Thyroid gland (tissue), 4 donors: Measurements from ENCODE around the gene FYB1. TPM values are rescaled to one million over a fixed set of nuclear protein-coding genes. Genes with fewer than 3 reads are reported as not detected.

Experiments used
- DNase-seq, 2 donors: peaks; one replicate each; pipeline ENCODE4 v3.0.0-alpha.2; 2019
- H3K27ac ChIP-seq, 3 donors: fragments of 200-600 bp; sonication (generic); 1 replicate in 2 of 3; 2 replicates in 1 of 3; pipeline ENCODE4 v1.5.1; 2016 to 2019; ENCODE audit warnings: mild to moderate bottlenecking in 1 of 3, moderate library complexity in 1 of 3
- H3K27me3 ChIP-seq: fragments of 200-600 bp; sonication (generic); one replicate; pipeline ENCODE4 v1.5.1; 2019
- H3K36me3 ChIP-seq, 2 donors: fragments of 200-600 bp; sonication (generic); one replicate each; pipeline ENCODE4 v1.5.1; 2016 to 2019
- H3K4me1 ChIP-seq, 2 donors: fragments of 200-600 bp; sonication (generic); one replicate each; pipeline ENCODE4 v1.5.1; 2017 to 2019
- H3K4me3 ChIP-seq, 3 donors: fragments of 200-600 bp; sonication (generic); replicated peaks in 1 of 3; 1 replicate in 2 of 3; 2 replicates in 1 of 3; pipeline ENCODE4 v1.5.1; 2016; ENCODE audit warnings: mild to moderate bottlenecking in 1 of 3
- H3K9me3 ChIP-seq: fragments of 200-600 bp; sonication (generic); one replicate; pipeline ENCODE4 v1.5.1; 2017
- CTCF ChIP-seq, 6 experiments: fragments of 200-600 bp in 3 of 6; fragments of 450-650 bp in 3 of 6; sonication (generic) in 3 of 6; IDR thresholded peaks; one replicate each; pipeline ENCODE4 v1.5.1; 2016 to 2019; ENCODE audit warnings: antibody characterized with exemption in 6 of 6, mild to moderate bottlenecking in 2 of 6, inconsistent platforms in 1 of 6, moderate library complexity in 1 of 6
- POLR2A ChIP-seq, 2 donors: fragments of 450-650 bp; IDR thresholded peaks; one replicate each; pipeline ENCODE4 v1.6.1; 2017; ENCODE audit warnings: antibody characterized with exemption in 2 of 2, mild to moderate bottlenecking in 2 of 2, moderate library complexity in 1 of 2
- WGBS, 2 donors: methylation state at CpG; one replicate each; pipeline ENCODE4 v1.1.5; 2017; 5-methylcytosine and 5-hydroxymethylcytosine counted together
- intact Hi-C: fragments of 100-400 bp; cut with DNase I; formaldehyde crosslinking; loops from one replicate; pipeline ENCODE4 v1.15.1; 2023
- total RNA-seq, 4 donors: library from RNA; depleted of rRNA; stranded (reverse); fragments of >200 nt; gene quantifications; one replicate each; pipeline ENCODE4 v1.2.3, GENCODE V29; 2016

The FYB1 gene
- total RNA-seq, 4 donors from 2014 or later: 2.4 to 15.6 (median 3.7) TPM

- no peak for TF ChIP-seq POLR2A (IDR thresholded peaks at IDR 0.05)
- no peak for TF ChIP-seq CTCF (IDR thresholded peaks at IDR 0.05)
- no peak for DNase-seq
- Histone ChIP-seq H3K4me1 (peaks cover 7 to 8% of the 10 kb centered on the region in 2 donors), H3K27ac (no peak overlapping the region), H3K27me3 (no peaks in the 10 kb centered on the region), H3K4me3 (no peak overlapping the region), H3K9me3 (no peaks in the 10 kb centered on the region), H3K36me3 (no peaks in the 10 kb centered on the region)
- intact Hi-C loops: no loop called here
- WGBS, 2 donors: 87 to 88% methylated on average over 5 of the region's 5 CpGs
Observed at GRCh38 chr5:39055768-39056398, 163.5 kb downstream of the FYB1 start.

Other genes with a start within 250 kb of the FYB1 start
- gene RICTOR, start 145.2 kb downstream of the FYB1 start, total RNA-seq: 10 to 100 TPM; 47.8 to 87.5 (median 51.2) TPM
- gene C9, start 144.9 kb upstream of the FYB1 start, total RNA-seq: not detected
- gene DAB2, start 205.4 kb upstream of the FYB1 start, total RNA-seq: 10 to 100 TPM; 22.9 to 57.4 (median 54.6) TPM